Measurements from ENCODE around the gene RAB34.
A peak's percentile ranks its signal among the peaks of the same experiment; 100 is the strongest.

Gene RAB34

DNA sequence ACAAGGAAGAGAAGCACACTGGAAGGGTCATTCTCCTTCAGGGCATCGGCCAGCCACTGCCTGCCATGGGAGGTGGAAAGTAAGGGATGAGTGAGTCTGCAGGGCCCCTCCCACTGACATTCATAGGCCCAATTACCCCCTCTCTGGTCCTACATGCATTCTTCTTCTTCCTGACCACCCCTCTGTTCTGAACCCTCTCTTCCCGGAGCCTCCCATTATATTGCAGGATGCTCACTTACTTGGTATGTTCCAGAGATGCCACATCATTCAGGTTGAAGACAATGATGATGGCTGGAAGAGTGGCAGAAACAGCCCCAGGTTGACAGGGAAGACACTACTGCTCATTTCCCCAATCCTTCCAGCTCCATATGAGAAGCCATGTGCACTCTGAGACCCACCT is 2.5 kb downstream of the RAB34 start:
- no peak overlapping the region for H3K27ac ChIP-seq

DNA sequence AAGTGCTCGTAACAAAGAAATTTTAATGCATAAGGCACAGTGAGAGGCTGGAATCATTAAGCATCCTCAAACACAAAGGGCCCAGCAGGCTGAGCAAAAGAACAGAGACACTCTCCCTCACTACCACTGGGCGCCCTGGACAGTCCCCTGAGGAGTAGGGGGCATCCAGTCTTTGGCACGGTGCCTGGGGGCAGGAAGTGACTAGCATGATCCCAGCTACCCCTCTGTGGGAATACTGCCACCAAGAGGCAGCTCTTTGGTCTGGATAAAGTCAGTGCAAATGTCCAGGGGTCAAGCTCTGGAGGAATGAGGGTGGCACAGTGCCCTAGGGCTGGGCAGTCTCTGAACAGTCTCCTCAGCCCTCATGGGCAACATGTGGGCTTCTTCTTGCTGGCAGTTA is 3.4 kb downstream of the RAB34 start:
- TF ChIP-seq, protein P1, sequence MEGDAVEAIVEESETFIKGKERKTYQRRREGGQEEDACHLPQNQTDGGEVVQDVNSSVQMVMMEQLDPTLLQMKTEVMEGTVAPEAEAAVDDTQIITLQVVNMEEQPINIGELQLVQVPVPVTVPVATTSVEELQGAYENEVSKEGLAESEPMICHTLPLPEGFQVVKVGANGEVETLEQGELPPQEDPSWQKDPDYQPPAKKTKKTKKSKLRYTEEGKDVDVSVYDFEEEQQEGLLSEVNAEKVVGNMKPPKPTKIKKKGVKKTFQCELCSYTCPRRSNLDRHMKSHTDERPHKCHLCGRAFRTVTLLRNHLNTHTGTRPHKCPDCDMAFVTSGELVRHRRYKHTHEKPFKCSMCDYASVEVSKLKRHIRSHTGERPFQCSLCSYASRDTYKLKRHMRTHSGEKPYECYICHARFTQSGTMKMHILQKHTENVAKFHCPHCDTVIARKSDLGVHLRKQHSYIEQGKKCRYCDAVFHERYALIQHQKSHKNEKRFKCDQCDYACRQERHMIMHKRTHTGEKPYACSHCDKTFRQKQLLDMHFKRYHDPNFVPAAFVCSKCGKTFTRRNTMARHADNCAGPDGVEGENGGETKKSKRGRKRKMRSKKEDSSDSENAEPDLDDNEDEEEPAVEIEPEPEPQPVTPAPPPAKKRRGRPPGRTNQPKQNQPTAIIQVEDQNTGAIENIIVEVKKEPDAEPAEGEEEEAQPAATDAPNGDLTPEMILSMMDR (conservative IDR thresholded peaks at IDR 0.05), result no peak
- TF ChIP-seq ZFX (IDR thresholded peaks at IDR 0.05), result no peak
- no peak overlapping the region for H3K27ac ChIP-seq

More for the DNA sequence above, 2.5 kb downstream of the RAB34 start:
- no peak for TF ChIP-seq ZFX (IDR thresholded peaks at IDR 0.05)
- TF ChIP-seq, protein P1 (conservative IDR thresholded peaks at IDR 0.05), result no peak

DNA sequence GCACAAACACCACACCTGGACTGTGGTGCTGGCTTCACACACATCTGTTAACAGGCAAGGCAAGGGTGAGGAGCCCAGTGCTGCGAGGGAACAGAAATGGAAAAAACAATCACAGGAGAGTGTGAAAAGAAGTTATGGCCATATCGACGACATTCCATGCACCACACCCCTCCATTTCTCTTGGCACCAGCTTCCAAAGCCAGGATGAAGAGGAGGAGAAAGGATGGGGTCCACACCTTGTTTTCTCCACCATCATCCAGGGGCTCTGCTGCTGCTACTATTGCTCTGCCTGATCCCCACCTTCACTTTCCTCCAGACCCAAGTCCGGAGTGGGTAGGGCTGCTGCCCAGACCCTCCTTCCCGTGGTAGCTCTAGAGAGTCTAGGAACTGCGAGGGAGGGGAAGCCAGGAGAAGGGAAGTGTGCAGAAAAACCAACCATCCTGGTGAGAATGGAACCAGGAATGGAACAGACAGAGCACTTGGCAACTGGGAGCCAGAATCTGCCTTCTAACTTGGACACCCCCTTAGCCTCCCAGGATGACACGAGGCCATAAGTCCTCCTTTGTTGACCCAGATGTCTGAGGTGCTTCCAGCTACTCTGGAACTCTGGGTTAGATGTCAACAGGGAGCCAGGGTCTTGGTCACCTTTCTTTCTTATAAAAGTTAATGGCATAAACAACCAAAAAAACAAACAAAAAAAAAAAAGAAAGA is 4.8 kb downstream of the RAB34 start:
- TF ChIP-seq, protein P1 (conservative IDR thresholded peaks at IDR 0.05), result no peak
- no peak for TF ChIP-seq ZFX (IDR thresholded peaks at IDR 0.05)
- H3K27ac ChIP-seq, result no peak overlapping the region

DNA sequence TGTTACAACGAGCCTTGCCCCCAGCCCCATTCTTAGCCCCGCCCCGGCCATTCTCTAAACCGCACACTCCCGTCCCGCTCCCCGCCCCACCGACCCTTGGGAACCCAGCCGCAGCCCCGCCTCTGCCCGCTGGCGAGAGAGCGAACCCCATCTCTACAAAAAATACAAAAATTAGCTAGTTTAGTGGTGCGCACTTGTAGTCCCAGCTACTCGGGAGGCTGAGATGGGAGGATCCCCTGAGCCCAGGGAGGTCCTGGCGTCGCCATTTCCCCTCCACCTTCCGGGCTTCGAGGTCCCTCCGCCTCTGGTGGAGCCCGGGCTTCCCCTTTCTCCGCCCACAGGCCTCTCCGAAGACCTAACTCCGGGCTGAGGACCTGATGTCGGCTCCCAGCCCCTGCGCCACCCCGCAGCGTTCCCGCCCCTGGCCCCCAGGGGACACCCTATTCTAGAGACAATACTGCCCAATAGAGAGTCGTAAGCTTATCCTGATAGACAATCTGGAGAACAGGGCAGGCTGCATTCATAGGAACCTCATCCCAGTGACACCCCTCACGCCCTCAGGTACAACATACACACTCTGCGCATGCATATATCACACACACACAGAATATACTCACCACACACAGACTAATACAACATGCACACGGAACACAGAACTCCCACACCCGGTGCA is 5.5 kb downstream of the RAB34 start:
- no peak for TF ChIP-seq ZFX (IDR thresholded peaks at IDR 0.05)
- TF ChIP-seq, protein P1 (conservative IDR thresholded peaks at IDR 0.05), result no peak
- no peak overlapping the region; the same call in 1 of the 2 replicates for H3K27ac ChIP-seq

DNA sequence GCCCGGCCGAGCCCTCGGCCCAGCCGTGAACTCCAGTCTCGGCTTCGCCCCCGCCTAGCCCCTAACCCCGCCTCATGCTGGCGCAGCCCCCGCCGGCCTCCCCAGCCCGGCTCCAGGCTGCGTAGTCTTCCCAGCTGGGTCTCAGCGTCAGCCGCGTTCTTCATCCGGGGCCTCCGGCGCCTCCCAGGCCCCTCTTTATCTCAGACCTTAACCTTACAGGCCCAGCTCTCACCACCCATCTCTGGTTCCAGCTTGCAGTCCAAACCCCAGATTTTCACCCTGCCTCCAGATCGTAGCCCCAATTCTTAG is 6.0 kb downstream of the RAB34 start, which contains the start of gene PROCA1:
Gene PROCA1 (minus strand): TSS at position 166 of the 309 bp plus-strand sequence. CDS start 228 bp downstream, outside the sequence.
- H3K27ac ChIP-seq, result peak within 1 kb of the TSS; percentile 57

DNA sequence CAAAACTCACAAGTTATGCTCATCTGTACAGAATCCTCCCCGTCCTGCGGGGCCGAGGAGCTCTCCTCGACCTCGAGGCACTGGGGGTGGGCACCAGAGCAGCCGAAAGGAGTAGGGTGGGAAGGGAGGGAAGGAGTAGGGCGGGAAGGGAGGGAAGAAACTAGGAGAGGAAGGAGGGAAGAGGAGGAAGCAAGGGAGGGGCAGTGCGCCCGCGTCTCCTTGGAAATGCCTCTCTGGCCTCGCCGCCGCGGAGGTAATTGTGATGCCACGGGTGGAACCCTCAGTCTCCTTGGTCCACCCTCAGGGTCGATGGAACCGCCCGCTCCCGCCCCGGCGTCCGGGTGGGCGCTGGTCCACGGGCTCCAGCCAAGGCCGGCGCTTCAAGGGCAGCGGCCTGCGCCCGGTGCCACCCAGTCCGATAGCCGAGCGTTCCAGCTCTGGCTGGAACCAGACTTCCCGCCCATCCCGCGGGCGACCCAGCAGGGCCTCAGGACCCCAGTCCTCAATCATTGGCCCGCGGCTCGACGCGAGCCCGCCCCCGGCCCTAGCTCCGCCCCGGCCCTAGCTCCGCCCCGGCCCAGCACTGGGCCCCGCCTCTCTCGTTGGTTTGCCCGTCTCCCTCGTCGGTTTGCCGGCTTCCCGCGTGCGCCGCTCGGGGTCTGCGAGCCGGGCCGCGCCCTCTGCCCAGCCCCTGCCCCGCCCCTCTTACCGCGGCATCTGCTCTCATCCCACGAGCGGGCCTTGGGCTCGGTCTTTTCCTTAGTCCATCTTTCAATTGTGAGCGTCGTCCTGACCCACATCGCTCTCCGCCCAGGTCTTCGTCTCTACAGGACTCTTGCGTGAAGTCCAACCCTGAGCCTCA is 6.6 kb downstream of the RAB34 start:
- TF ChIP-seq, protein P1 (conservative IDR thresholded peaks at IDR 0.05), result no peak
- peak; percentile 28; the same call in 1 of the 2 replicates for TF ChIP-seq ZFX (IDR thresholded peaks at IDR 0.05)
- peak overlapping the region; percentile 57 for H3K27ac ChIP-seq

More for the DNA sequence above, 6.0 kb downstream of the RAB34 start, which contains the start of gene PROCA1:
- TF ChIP-seq, protein P1 (conservative IDR thresholded peaks at IDR 0.05), result no peak
